Sciatic nerve (tissue), 2 donors: ENCODE data around the gene TRMT11. TPM values are rescaled to one million over a fixed set of nuclear protein-coding genes. Genes with fewer than 3 reads are reported as not detected.
"Not testable (repeated sequence)": the region's sequence is repeated elsewhere in the genome, so short reads cannot be mapped to it uniquely, and the experiment has no call there.

Experiments used
- ATAC-seq: fragments of 200-7000 bp; cut with Tn5 transposase; one replicate; pipeline ENCODE4 v1.9.1; 2020; ENCODE audit warnings: mild to moderate bottlenecking, moderate library complexity
- DNase-seq: peaks from one replicate; pipeline ENCODE4 v3.0.0-alpha.2; 2020; ENCODE audit warnings: low spot score
- intact Hi-C: fragments of 100-400 bp; cut with DNase I; formaldehyde crosslinking; loops from one replicate; pipeline ENCODE4 v1.14.2; 2022
- total RNA-seq: library from RNA; stranded (reverse); fragmentation: NEBNext Ultra II Directional; extraction: Animal tissue kit (Norgen Biotek cat#: 25700); gene quantifications from one replicate; pipeline ENCODE4 v1.2.1, GENCODE V29; 2021
- donor health status: DM: no; HTN: no; CAD: no.
- donor health status: DM: no; HTN: no; CAD: no.

The TRMT11 gene
- 29.2 TPM for total RNA-seq

DNA sequence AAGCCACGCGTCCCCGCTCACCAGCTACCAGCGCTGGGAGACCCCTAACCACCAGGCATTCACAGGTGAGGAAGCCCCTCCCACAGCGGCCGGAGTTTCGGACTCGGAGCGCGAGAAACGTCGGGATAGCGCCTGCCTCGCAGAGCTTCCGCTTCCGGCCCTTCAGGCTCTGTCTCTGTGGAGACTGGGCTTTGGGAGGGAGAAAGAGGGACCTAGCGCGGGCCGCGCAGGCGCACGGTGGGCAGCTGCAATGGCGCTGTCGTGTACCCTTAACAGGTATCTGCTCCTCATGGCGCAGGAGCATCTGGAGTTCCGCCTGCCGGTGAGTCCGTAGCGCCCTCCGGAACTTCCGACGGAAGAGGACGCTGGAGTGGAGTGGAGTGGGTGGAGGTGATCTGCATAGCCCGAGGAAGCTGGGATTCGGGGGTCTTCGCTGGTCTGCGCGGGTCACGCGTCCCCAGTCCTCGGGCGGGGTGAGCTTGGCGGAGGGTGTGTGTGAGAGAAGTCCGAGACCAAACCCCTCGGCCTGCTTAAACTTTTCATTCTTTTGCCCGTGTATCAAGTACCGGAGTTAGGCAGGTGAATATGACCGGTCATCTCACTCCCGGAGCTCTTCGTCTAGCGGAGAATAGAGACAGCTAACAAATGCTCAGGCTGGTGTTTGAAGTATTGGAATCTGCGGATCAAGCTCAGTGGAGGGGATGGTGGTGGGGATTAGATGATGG, at the start of gene TRMT11:
Gene TRMT11 (plus strand): TSS at position 240 of the 725 bp plus-strand sequence. CDS start 11 bp downstream, at position 251.
- ATAC-seq (peak; percentile 98), DNase-seq (peak; percentile 91)
- intact Hi-C loops: no loop called here

DNA sequence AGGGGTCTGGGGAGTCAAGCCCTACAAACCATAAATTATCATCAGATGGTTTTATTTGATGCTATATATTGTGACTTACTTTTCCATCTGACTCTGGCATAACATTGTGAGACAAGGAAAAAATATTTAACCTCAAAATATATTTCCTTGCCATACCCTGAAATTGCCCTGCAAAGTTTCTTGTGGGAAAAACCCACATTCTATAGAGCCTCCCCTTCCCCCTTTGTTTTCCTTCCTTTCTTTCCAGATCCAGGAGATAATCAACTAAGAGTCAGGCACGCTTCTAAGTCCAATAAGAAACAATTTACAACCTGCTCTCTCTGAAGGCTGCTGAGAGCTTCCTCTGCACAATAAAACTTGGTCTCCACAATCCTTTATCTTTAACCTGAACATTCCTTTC, 47.3 kb upstream of the TRMT11 start:
- ATAC-seq (no peak), DNase-seq (no peak)
- intact Hi-C loops: no loop called here

DNA sequence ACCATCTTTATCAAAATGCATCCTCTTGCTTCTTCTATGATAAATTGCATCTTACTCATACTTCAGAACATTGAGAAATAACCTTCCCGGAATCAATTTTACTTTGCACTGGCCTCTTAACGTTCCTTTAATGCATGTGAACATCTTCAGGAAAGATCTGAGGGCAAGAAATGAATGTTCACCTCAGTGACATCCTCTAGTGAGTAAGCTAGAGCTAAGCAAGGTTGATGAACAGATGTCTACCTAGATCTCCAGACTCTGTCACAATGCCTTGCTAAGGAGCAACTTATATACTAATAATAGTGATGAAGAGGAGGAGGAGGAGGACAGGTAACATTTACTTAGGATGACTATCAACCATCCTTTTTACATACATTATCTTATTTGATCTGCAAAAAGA, 46.5 kb upstream of the TRMT11 start:
- intact Hi-C loops: no loop called here
- DNase-seq (no peak), ATAC-seq (no peak)

DNA sequence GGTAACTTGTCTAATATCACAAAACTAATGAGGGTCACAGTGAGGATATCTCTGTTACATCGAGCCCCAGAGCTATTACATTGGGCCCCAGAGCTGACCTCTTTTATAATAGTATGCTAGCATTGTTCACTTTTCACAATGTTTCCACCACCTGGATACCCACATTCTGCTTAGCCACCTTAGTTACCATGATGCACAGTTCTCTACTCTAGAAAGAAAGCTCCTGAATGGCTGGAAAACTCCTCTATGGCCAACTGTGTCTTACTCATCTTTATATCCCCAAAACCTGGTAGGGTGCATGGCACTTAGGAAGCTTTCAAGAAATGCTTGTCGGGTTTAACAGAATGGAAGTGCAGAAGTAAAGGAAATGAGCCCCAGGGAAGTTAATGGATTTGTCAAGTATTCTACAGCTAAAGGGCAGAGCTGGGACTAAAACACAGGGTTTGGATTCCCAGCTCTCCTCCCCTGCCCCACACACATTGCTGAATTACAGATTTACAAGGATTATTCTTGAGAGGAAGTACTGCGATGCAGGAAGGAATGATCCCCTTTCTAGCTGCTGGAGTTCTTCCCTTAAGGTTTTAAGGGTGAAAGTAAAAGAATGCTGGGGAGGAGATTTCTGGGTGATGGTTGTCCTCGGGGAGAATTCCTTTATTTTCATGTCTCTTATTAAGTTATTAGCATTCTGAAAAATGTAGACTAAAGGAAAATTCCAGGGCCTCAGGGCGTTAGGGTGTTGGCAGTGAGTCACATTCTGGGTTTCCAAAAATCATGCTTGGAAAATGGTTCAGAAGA, 45.9 kb upstream of the TRMT11 start:
- ATAC-seq: no peak

DNA sequence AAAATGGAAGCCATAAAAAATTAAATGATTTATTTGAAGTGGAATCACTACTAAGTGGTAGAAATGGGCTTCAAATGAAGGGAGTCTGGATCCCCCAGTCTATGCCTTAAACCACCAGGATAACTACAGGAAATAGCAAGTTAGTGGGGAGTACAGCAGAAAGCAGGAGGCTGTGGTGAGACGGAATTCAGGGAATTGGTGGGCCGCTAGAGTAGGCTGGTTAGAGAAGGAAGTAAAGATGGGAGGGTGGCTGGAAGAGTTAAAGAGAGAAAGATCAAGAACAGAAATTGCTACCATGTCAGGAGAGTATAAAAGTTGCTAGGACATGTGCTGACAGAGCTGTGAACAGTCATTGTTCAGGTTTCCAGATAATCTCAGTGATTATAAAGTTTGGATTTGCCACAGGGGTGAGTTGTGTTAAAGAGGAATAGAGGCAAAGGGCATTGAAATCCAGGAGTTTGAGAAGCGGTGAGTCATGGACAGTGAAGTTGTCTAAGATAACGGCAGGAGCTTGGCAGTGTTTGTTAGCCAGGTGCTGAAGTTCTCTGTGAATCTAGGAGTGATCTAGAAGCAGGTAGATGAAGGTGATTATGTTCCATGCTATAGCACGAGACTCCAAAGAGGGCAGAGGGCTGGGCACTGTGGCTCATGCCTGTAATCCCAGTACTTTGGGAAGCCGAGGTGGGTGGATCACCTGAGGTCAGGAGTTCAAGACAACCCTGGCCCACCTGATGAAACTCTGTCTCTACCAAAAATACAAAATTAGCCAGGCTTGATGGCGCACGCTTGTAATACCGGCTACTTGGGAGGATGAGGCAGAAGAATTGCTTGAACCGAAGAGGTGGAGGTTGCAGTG, 43.4 kb upstream of the TRMT11 start:
- ATAC-seq (no peak), DNase-seq (no peak)
- intact Hi-C loops: no loop called here

More for the DNA sequence above, 45.9 kb upstream of the TRMT11 start:
- intact Hi-C loops: no loop called here
- DNase-seq: no peak

DNA sequence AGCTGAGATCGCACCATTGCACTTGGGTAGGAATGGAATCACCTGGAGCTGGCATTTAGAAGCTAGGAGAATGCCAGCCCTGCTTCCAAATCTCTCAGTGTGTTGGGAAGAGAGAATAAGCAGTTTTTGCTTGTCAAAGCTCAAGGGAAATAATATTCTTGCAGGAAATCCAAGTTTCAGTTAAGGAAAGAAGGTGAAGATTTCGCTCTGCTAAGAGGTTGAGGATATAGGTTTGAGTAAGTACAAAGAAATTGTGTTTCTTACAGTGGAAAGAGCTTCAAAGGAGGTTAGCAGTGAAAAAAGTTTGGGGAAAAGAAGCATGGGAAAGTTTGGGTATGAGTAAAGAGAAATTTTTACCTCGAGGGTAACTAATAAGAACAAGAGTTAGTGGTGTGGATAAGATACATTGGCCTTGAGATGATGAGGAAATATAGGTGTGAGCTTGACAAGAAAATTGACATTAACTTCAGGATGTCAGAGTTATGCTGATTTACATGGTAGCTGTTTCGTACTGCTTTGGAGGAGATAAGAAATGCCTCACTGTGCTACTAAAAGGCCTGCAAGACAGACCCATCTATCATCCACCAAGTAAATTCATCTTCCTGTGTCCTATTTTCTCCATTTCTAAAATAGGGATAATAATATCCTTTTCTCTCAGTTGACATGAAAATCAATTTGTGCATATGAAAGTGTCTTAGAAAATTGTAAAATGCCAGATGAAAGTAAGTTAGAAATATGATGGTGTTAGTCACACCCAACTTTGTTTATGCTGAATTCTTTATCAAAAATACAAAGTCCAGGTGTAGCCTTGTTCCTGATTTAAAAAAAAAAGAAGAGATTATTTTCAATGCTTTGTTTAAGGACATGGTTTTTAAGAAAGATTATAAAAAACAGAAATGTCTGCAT, 42.6 kb upstream of the TRMT11 start:
- ATAC-seq (no peak), DNase-seq (no peak)
- intact Hi-C loops: no loop called here

DNA sequence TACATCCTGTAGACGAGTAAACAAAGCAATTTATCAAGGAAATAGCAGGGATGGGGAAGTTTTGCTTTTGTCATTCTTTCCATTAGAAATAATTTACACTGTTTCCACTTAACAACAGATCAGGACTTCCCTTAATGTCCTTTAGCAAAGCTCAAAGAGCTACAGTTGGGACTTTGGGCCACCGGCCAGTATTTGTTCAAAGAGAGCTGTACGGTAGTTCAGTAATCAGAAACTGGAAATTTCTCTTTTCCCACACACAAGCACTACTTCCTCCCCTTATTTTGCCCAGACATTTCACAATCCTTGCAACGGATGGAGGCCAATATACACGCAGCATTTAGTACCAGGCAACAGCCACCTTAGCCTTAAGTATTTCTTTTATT, 41.9 kb upstream of the TRMT11 start:
- intact Hi-C loops: no loop called here
- ATAC-seq: peak; percentile 89
- DNase-seq: peak; percentile 84

DNA sequence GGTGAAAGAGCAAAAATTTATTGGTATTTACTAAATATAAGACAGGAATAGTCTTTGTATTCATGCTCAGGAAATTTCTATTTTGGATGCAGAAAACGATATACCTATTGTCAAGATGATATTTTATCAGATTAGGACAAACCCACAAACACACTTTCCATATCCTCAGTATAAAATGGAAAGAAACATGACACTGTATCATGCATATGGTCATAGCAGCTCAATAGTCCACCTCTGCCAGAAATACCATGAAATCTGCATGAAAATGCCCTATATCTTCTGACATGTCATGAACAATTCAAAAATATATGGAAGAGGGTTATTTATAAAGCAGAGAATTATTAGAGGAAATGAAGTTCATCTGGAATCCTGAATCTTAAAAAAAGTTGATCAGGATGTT, 41.4 kb upstream of the TRMT11 start:
- DNase-seq: no peak
- intact Hi-C loops: no loop called here
- no peak for ATAC-seq

DNA sequence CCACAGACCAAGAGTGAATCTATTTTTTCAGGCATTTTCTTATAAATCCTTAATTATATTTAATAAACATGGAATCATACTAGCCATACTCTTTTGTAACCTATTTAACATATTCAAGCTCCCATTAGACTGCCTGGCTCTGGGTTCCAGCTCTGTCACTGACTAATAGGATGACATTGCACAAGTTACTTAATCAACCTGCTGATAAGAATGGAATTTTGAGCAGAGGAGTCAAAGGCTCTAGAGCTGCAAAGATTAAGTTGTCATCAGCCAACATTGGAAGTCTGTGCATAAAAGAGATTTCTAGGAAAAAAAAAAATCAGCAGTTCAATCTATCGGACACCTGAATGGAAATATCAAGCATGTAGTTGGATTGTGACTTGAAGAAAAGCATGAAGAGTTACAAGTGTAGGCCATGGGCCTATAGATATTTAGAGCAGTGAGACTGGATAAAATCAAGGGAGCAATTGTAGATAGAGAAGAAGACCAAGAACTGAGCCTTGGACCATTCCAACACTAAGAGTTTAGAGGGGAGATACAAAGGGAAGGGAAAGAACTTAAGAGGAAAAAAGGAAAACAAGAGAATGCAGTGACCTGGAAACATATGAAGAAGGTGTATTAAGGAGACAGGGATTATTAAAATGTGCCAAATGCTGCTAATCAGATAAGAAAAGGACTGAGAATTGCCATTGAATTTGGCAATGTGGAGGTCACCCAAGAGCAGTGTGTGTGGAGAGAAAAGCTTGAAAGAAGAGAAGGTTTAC, 40.8 kb upstream of the TRMT11 start:
- intact Hi-C loops: no loop called here
- ATAC-seq: no peak

DNA sequence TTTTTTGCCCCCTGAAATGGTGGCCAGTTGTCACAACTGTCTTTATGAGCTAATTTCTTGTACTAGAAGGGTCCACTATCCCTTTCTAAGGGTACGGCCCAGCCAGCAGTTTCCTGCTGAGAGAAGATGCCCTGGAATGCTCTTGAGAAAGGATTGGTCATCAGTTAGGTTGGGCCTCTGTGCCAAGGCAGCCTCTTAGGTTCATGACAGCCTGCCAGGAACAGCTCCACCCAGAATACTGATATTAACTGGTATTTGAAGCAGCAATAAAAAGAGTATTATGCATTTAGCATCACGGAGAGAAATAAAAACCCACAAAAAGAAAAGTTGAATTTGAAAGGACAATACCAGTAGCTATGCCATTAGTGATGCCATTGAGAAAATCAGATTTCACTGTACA, 38.7 kb upstream of the TRMT11 start:
- intact Hi-C loops: no loop called here
- DNase-seq: no peak
- ATAC-seq: no peak

More for the DNA sequence above, 40.8 kb upstream of the TRMT11 start:
- no peak for DNase-seq

DNA sequence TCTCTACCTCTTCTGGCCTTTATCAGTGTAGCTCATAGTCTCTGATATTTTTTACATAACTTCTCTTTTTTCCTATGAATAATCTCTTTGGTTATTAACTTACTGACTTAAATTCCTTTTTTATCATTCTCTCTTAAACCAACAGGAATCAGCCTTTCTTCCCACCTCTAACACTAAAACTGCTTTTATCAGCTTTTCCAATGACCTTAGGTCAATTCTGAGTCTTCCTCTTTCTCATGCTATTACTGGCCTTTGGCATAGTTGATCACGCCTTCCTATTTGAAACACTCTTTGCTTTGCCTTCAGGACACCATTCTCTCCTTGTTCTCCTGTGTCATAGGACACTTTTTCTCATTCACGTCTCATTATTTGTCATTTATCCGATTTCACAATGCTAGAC, 37.9 kb upstream of the TRMT11 start:
- ATAC-seq (no peak), DNase-seq (no peak)
- intact Hi-C loops: no loop called here

DNA sequence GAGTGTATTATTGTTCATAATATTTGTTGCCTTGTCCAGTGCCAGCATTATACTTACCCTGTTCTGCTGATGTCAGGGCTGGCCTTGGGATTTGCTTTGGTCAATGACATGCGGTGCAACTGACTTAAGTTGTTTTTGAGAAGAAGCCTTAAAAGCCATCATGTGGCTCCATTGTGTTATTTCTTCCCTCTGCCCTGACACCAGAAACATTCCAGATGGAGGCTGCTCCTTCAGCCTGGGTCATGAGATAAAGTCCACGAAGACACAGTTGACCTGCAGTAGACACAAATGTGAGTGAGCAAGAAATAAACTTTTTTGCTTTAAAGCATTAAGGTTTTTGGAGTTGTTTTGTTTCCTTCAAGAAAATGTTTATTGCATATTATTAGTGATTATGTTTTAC, 37.3 kb upstream of the TRMT11 start:
- intact Hi-C loops: no loop called here
- no peak for ATAC-seq
- no peak for DNase-seq

DNA sequence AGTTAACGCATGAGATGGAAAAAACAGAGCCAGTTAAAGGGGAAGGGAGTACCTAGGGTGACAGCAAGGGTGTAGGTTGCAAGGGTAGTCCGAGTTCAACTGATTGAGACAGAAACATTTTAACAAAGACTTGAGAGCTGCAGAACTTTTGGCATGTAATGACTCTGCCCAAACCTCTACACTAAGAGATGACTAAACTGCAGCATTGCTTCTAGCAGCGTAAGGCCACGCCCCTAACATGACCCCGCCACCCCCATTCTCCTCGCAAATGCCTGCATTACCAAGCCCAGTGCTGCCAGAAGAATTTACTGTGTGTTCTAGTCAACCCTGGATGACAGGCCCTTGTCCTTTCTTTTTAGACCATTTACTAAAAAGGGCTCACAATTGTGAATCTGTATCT, 36.0 kb upstream of the TRMT11 start:
- intact Hi-C loops: loop anchor here (10.0 kb wide), 1 partner anchor 165 kb away; no protein-coding TSS in a partner anchor
- no peak for DNase-seq
- ATAC-seq: no peak

DNA sequence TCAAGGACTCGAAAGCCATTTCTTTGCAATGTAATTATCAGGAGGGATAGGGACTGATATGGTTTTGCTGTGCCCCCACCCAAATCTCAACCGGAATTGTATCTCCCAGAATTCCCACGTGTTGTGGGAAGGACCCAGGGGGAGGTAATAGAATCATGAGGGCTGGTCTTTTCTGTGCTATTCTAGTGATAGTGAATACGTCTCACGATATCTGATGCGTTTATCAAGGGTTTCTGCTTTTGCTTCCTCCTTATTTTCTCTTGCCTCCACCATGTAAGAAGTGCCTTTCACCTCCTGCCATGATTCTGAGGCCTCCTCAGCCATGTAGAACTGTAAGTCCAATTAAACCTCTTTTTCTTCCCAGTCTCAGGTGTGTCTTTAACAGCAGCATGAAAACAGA, 35.6 kb upstream of the TRMT11 start:
- not testable (repeated sequence) for DNase-seq, ATAC-seq
- intact Hi-C loops: loop anchor here (10.0 kb wide), 1 partner anchor 166 kb away; no protein-coding TSS in a partner anchor

DNA sequence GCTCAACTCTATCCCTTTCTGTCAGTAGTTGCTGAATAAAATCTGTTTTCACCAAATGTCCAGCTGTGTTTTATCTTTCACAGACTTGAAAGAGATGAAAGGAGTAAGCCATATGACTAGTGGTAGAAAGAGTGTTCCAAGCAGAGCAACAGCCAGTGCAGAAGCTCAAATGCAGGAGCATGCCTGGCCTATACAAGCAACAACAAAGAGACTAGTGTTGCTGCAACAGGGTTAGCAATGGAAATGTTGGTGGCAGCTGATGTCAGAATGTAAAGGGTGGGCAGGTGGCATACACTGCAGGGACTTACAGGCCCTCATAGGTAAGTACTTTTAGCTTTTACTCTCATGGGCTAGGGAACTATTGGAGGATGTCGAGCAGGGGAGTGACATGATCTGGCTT, 35.0 kb upstream of the TRMT11 start:
- ATAC-seq (no peak), DNase-seq (no peak)
- intact Hi-C loops: loop anchor here (10.0 kb wide), 1 partner anchor 167 kb away; no protein-coding TSS in a partner anchor

DNA sequence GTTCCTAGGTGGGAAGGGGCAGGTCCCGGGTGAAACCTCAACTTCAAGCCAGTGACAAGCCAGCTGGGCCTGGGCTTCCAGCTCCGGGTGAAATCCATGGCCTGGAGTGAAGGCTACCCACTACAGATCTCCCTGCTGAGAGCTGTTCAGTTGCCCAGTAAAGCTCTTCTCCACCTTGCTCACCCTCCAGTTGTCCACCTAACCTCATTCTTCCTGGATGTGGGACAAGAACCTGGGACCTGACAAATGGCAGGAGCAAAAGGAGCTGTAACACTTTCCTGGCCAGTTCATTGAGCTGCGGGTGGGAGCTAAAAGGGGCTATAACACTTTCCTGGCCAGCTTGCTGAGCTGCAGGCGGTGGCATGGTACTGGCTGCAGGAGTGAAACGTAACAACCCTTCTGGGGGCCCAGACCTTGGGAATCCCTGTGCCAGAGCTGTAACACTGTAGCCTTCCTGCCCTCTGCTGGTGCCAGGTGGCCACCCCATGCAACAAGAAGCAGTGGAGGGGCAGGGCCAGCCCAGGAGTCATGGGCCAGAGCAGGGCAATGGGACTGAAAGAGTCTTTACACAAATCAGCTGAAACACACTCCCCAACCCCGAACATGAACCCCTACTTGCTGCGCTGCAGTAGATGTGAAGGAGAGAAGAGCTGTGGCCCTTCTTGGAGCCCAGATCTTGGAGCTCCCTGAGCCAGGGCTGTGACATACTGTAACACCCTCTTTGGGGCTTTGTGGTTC, 33.4 kb upstream of the TRMT11 start:
- no peak for ATAC-seq
- no peak for DNase-seq
- intact Hi-C loops: loop anchor here (10.0 kb wide), 1 partner anchor 168 kb away; no protein-coding TSS in a partner anchor

DNA sequence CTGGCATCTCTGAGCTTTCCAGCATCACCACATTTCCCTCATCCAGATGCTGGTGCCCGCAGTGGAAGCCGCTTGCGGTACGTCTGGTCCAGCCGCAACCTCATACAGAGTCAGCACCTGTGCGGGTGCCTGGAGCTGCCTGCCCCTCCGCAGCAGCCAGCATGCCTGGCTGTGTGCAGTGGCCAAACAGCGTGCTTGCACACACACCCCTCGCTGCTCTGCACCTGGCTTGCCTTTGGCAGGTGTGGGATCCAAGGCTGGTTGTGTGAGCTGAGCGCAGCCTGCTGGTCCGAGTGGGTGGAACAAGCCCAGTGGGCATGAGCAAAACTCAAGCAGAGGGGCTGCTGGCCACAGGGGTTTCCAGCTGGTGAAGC, 32.9 kb upstream of the TRMT11 start:
- no peak for DNase-seq

More for the DNA sequence above, 32.9 kb upstream of the TRMT11 start:
- intact Hi-C loops: loop anchor here (10.0 kb wide), 1 partner anchor 169 kb away; no protein-coding TSS in a partner anchor
- no peak for ATAC-seq
